Measurements from ENCODE around the gene ST7.
"Not testable (repeated sequence)": the region's sequence is repeated elsewhere in the genome, so short reads cannot be mapped to it uniquely, and the experiment has no call there.

DNA sequence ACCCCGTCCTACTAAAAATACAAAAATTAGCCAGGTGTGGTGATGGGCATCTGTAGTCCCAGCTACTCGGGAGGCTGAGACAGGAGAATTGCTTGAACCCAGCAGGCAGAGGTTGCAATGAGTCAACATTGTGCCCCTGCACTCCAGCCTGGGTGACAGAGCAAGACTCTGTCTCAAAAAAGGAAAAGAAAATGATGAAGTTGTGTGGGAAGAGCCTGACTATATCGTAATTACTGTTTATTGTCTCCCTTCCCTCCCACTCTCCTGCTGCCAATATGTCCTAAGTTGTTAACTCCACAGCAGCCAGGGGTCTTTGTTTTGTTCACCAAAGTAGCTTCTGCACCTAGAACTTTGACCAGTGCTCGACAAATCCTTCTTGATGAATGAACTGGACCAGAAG, 16.5 kb upstream of the ST7 start:
- TF ChIP-seq, protein P1, sequence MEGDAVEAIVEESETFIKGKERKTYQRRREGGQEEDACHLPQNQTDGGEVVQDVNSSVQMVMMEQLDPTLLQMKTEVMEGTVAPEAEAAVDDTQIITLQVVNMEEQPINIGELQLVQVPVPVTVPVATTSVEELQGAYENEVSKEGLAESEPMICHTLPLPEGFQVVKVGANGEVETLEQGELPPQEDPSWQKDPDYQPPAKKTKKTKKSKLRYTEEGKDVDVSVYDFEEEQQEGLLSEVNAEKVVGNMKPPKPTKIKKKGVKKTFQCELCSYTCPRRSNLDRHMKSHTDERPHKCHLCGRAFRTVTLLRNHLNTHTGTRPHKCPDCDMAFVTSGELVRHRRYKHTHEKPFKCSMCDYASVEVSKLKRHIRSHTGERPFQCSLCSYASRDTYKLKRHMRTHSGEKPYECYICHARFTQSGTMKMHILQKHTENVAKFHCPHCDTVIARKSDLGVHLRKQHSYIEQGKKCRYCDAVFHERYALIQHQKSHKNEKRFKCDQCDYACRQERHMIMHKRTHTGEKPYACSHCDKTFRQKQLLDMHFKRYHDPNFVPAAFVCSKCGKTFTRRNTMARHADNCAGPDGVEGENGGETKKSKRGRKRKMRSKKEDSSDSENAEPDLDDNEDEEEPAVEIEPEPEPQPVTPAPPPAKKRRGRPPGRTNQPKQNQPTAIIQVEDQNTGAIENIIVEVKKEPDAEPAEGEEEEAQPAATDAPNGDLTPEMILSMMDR (IDR thresholded peaks at IDR 0.05) = not testable (repeated sequence)
- not testable (repeated sequence) for TF ChIP-seq ZFX (IDR thresholded peaks at IDR 0.05; ENCODE audit: borderline replicate concordance)

Data from 22Rv1 (cell line).